PC-3 (cell line): ENCODE data around the gene RHBDD1. TPM values are rescaled to one million over a fixed set of nuclear protein-coding genes. Genes with fewer than 3 reads are reported as not detected.

ENCODE experiments used
- ATAC-seq: fragments of 200-7000 bp; cut with Tn5 transposase; 2 replicates; pipeline ENCODE4 v1.9.1; 2020; ENCODE audit warnings: mild to moderate bottlenecking, moderate library complexity
- BruUV-seq: library from RNA; stranded (reverse); fragments of 400-500 nt; replicated peaks from 2 replicates; lab custom pipeline; 2021; lab: Mats Ljungman, UMichigan
- CTCF ChIA-PET: fragments of 300-600 bp; sonication (Branson Sonifier 250); formaldehyde crosslinking; loops from one replicate; lab custom pipeline; 2022; ENCODE audit warnings: antibody characterized with exemption; lab: Charles Lee
- POLR2A ChIA-PET: fragments of 300-600 bp; sonication (Branson Sonifier 250); formaldehyde crosslinking; loops from one replicate; lab custom pipeline; 2022; ENCODE audit warnings: antibody characterized with exemption; ENCODE audit not compliant: unreplicated experiment; lab: Charles Lee
- DNase-seq: peaks from one replicate; pipeline ENCODE4 v3.0.0-alpha.2; 2015
- H2AFZ ChIP-seq: fragments of 300-600 bp; sonication (generic); 2 replicates; pipeline ENCODE4 v1.6.0; 2016; ENCODE audit warnings: antibody characterized with exemption, low read length
- H3F3A ChIP-seq: fragments of 300-600 bp; sonication (generic); one replicate; pipeline ENCODE4 v1.6.0; 2017; ENCODE audit warnings: antibody characterized with exemption, low read length, control low read depth, mild to moderate bottlenecking; ENCODE audit not compliant: unreplicated experiment
- H3K27ac ChIP-seq: fragments of 300-600 bp; sonication (generic); 2 replicates; pipeline ENCODE4 v1.5.1; 2016; ENCODE audit warnings: mild to moderate bottlenecking, low read length
- H3K27me3 ChIP-seq: fragments of 300-600 bp; sonication (generic); 2 replicates; pipeline ENCODE4 v1.6.1; 2016; ENCODE audit warnings: low read length, mixed read lengths
- H3K36me3 ChIP-seq: fragments of 300-600 bp; sonication (generic); 2 replicates; pipeline ENCODE4 v1.6.1; 2016; ENCODE audit warnings: low read depth, mixed run types, low read length, mixed read lengths
- H3K4me1 ChIP-seq: fragments of 300-600 bp; sonication (generic); 2 replicates; pipeline ENCODE4 v1.5.1; 2016; ENCODE audit warnings: low read length; ENCODE audit not compliant: insufficient read depth
- H3K4me2 ChIP-seq: fragments of 300-600 bp; sonication (generic); 2 replicates; pipeline ENCODE4 v1.6.0; 2016; ENCODE audit warnings: low read length
- H3K4me3 ChIP-seq: fragments of 300-600 bp; sonication (generic); 2 replicates; pipeline ENCODE4 v1.5.1; 2016; ENCODE audit warnings: mild to moderate bottlenecking, low read length, mixed read lengths
- H3K79me2 ChIP-seq: fragments of 300-600 bp; sonication (generic); 2 replicates; pipeline ENCODE4 v1.6.1; 2017; ENCODE audit warnings: low read length, mixed read lengths
- H3K9ac ChIP-seq: fragments of 300-600 bp; sonication (generic); 2 replicates; pipeline ENCODE4 v1.6.0; 2016; ENCODE audit warnings: mild to moderate bottlenecking, low read length
- H3K9me2 ChIP-seq: fragments of 300-600 bp; sonication (generic); replicated peaks from 2 replicates; pipeline ENCODE4 v1.6.1; 2016; ENCODE audit warnings: mixed run types, low read length, mixed read lengths
- H3K9me3 ChIP-seq: fragments of 300-600 bp; sonication (generic); 2 replicates; pipeline ENCODE4 v1.6.1; 2016; ENCODE audit warnings: low read length, mixed read lengths
- H4K20me1 ChIP-seq: fragments of 300-600 bp; sonication (generic); 2 replicates; pipeline ENCODE4 v1.6.1; 2016; ENCODE audit warnings: low read length, mixed read lengths
- CTCF ChIP-seq: fragments of 300-600 bp; sonication (generic); conservative IDR thresholded peaks from 2 replicates; pipeline ENCODE4 v1.5.1; 2017; ENCODE audit warnings: antibody characterized with exemption, low read depth, mild to moderate bottlenecking, low read length
- EZH2 ChIP-seq: fragments of 300-600 bp; sonication (generic); IDR thresholded peaks from one replicate; pipeline ENCODE4 v1.6.1; 2017; ENCODE audit warnings: antibody characterized with exemption, mild to moderate bottlenecking, low read length; ENCODE audit not compliant: unreplicated experiment
- EZH2phosphoT487 ChIP-seq: fragments of 300-600 bp; sonication (generic); IDR thresholded peaks from 2 replicates; pipeline ENCODE4 v1.6.1; 2018; ENCODE audit warnings: mild to moderate bottlenecking, antibody characterized with exemption, low read length, borderline replicate concordance
- intact Hi-C: fragments of 100-400 bp; cut with micrococcal nuclease; formaldehyde crosslinking; loops from 2 replicates; pipeline ENCODE4 v1.9.0; 2023
- total RNA-seq: library from RNA; depleted of rRNA; stranded (reverse); fragments of >200 nt; gene quantifications from 2 replicates; pipeline ENCODE4 v1.2.3, GENCODE V29; 2014

The RHBDD1 gene
- total RNA-seq, 1 experiment from 2014 or later, result 9.1 TPM

- no peak overlapping the region for H3K9ac ChIP-seq
- no peaks in the 10 kb centered on the region for H3K27me3 ChIP-seq
- H3K9me3 ChIP-seq, result no peaks in the 10 kb centered on the region
- intact Hi-C loops, result no loop called here
- no peak overlapping the region for H2AFZ ChIP-seq
- ATAC-seq (no peak), DNase-seq (no peak)
- no peak overlapping the region for H3K27ac ChIP-seq
- no peaks in the 10 kb centered on the region for H4K20me1 ChIP-seq
- ChIA-PET CTCF (no interaction called here), POLR2A (no interaction called here)
- no peaks in the 10 kb centered on the region for H3K36me3 ChIP-seq
- no peak for TF ChIP-seq CTCF
- no peak for TF ChIP-seq EZH2phosphoT487
- no peak for TF ChIP-seq EZH2
- no peaks in the 10 kb centered on the region for H3K79me2 ChIP-seq
- no peaks in the 10 kb centered on the region for H3K9me2 ChIP-seq
- no TSS peak for BruUV-seq
- H3K4me3 ChIP-seq, result no peak overlapping the region
- no peak overlapping the region for H3K4me2 ChIP-seq
- no peaks in the 10 kb centered on the region for H3F3A ChIP-seq
- H3K4me1 ChIP-seq, result no peaks in the 10 kb centered on the region
These were observed 171.3 kb downstream of the RHBDD1 start for GRCh38 chr2:227007148-227007547.

- H3K36me3 ChIP-seq, result no peaks in the 10 kb centered on the region
- ChIA-PET POLR2A (no interaction called here), CTCF (no interaction called here)
- H2AFZ ChIP-seq, result no peak overlapping the region
- H4K20me1 ChIP-seq, result no peaks in the 10 kb centered on the region
- DNase-seq, result no peak
- no peaks in the 10 kb centered on the region for H3K9me2 ChIP-seq
- H3K4me2 ChIP-seq, result no peak overlapping the region
- no peaks in the 10 kb centered on the region for H3K9me3 ChIP-seq
- H3K4me3 ChIP-seq, result no peak overlapping the region
- intact Hi-C loops, result no loop called here
- TF ChIP-seq CTCF (no peak), EZH2 (no peak), EZH2phosphoT487 (no peak)
- no peaks in the 10 kb centered on the region for H3F3A ChIP-seq
- no peaks in the 10 kb centered on the region for H3K79me2 ChIP-seq
- H3K27ac ChIP-seq, result no peak overlapping the region
- no TSS peak for BruUV-seq
- no peak overlapping the region for H3K9ac ChIP-seq
- no peaks in the 10 kb centered on the region for H3K27me3 ChIP-seq
- ATAC-seq, result no peak
- no peaks in the 10 kb centered on the region for H3K4me1 ChIP-seq
These were observed 172.1 kb downstream of the RHBDD1 start for GRCh38 chr2:227007940-227008339.

GRCh38 chr2:227010433-227010832 lies 174.6 kb downstream of the RHBDD1 start:
- TF ChIP-seq CTCF (no peak), EZH2phosphoT487 (no peak), EZH2 (no peak)
- no peaks in the 10 kb centered on the region for H3K9me2 ChIP-seq
- no peak overlapping the region for H3K4me3 ChIP-seq
- ChIA-PET POLR2A (no interaction called here), CTCF (no interaction called here)
- DNase-seq (peak; percentile 8), ATAC-seq (peak; percentile 37; the same call in 1 of the 2 replicates)
- BruUV-seq, result no TSS peak
- intact Hi-C loops, result no loop called here
- H2AFZ ChIP-seq, result no peak overlapping the region
- H3K79me2 ChIP-seq, result no peaks in the 10 kb centered on the region
- H3K9ac ChIP-seq, result no peak overlapping the region
- H3K27me3 ChIP-seq, result no peaks in the 10 kb centered on the region
- H3F3A ChIP-seq, result no peaks in the 10 kb centered on the region
- H3K27ac ChIP-seq, result no peak overlapping the region
- no peak overlapping the region for H3K4me2 ChIP-seq
- H3K4me1 ChIP-seq, result no peaks in the 10 kb centered on the region
- H3K36me3 ChIP-seq, result no peaks in the 10 kb centered on the region
- no peaks in the 10 kb centered on the region for H4K20me1 ChIP-seq
- H3K9me3 ChIP-seq, result no peaks in the 10 kb centered on the region
